ENCODE measurements around the gene LAMB4. TPM values are rescaled to one million over a fixed set of nuclear protein-coding genes. Genes with fewer than 3 reads are reported as not detected.

The LAMB4 gene
- total RNA-seq, 4 donors from 2014 or later = 0.04 to 0.33 TPM; not detected in 2

DNA sequence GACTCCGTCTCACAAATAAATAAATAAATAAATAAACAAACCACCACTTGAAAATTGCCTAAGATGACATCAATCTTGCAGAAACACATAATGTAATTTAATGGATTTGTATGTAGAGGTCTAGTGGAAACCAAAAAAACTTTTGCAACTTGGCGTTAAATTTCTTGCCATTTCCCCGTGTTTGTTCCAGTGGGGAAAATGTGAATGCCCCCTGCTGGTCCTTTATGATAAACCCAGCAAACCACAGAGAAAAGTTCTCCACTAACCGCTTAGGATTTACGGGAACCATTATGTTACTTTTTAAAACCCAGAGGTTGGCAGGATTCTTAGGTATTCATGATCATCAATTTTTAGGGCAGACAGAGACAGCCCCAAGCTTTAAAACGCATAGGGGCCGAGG is 32.5 kb downstream of the LAMB4 start:
- ATAC-seq = no peak
- in situ Hi-C loops (cut with MboI; ENCODE audit: low sequenced_read_pairs in 4 of 4) = no loop called here

GRCh38 chr7:108096996-108097395 is 33.2 kb downstream of the LAMB4 start:
- no peaks in the 10 kb centered on the region for H3K4me1 ChIP-seq
- in situ Hi-C loops (cut with MboI; ENCODE audit: low sequenced_read_pairs in 4 of 4) (no loop called here), intact Hi-C loops (cut with DNase I; ENCODE audit: low total_unique reads) (no loop called here)
- ATAC-seq (no peak), DNase-seq (no peak)
- TF ChIP-seq POLR2A (IDR thresholded peaks at IDR 0.05) = no peak
- TF ChIP-seq CTCF (IDR thresholded peaks at IDR 0.05 in 4 of 5, conservative IDR thresholded peaks at IDR 0.05 in 1 of 5) = no peak
- H3K27me3 ChIP-seq = no peaks in the 10 kb centered on the region
- no peak overlapping the region for H3K4me3 ChIP-seq
- no peaks in the 10 kb centered on the region for H3K9me3 ChIP-seq
- no peaks in the 10 kb centered on the region for H3K36me3 ChIP-seq
- H3K27ac ChIP-seq = no peak overlapping the region

More for the DNA sequence above, 32.5 kb downstream of the LAMB4 start:
- no peaks in the 10 kb centered on the region for H3K4me1 ChIP-seq
- H3K27me3 ChIP-seq = no peaks in the 10 kb centered on the region
- DNase-seq = no peak
- intact Hi-C loops (cut with DNase I; ENCODE audit: low total_unique reads) = no loop called here
- no peaks in the 10 kb centered on the region for H3K9me3 ChIP-seq
- H3K36me3 ChIP-seq = no peaks in the 10 kb centered on the region
- H3K27ac ChIP-seq = no peak overlapping the region
- no peak for TF ChIP-seq POLR2A (IDR thresholded peaks at IDR 0.05)
- peak in 1 of 5 experiments; percentile 27 for TF ChIP-seq CTCF (IDR thresholded peaks at IDR 0.05 in 4 of 5, conservative IDR thresholded peaks at IDR 0.05 in 1 of 5)
- H3K4me3 ChIP-seq = no peak overlapping the region

DNA sequence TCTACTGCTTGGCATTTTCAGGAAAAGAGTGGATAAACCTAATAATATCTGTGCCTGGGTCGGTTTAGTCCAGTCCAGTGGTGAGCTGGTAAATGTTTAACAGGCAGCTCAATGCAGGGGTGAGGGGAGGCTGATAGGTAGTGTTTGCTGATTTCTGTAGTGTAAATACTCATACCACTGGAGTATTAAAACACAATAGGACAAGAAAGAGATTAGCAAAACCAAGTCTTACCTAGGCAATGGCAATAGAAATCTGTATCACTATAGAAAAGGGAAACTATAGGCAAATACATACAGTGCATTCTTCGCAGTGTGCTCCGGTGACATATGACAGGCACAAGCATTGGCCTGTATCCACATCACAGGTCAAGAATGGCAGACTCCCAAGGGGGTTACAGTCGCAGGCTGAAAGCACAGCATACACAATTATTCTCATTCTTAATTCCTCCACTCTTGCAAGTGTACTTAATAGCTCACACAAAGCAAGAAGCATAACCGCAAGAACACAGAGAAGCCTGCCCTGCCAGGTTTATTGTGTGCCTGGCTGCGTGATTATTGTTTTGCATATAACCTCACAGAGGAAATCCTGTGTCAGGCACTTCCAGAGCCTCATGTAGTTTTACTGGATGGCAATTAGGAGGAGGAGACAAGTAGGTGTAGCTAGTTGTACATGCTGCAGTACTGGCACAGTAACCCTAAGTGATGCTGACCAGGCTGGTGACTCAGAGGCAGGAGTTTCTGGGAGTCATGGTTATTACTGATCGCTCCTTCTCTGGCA is 35.0 kb downstream of the LAMB4 start:
- ATAC-seq = peak; percentile 41 to 58
- DNase-seq = no peak
- intact Hi-C loops (cut with DNase I; ENCODE audit: low total_unique reads) = no loop called here
- Histone ChIP-seq H3K27ac (peak overlapping the region in 3 of 4 donors; percentile 25 to 56 (median 41)), H3K27me3 (no peaks in the 10 kb centered on the region), H3K9me3 (no peaks in the 10 kb centered on the region), H3K36me3 (no peaks in the 10 kb centered on the region), H3K4me1 (no peaks in the 10 kb centered on the region), H3K4me3 (no peak overlapping the region)
- TF ChIP-seq CTCF (IDR thresholded peaks at IDR 0.05 in 4 of 5, conservative IDR thresholded peaks at IDR 0.05 in 1 of 5) = no peak
- peak in 1 of 2 donors; percentile 20 for TF ChIP-seq POLR2A (IDR thresholded peaks at IDR 0.05)
- in situ Hi-C loops (cut with MboI; ENCODE audit: low sequenced_read_pairs in 4 of 4) = no loop called here

DNA sequence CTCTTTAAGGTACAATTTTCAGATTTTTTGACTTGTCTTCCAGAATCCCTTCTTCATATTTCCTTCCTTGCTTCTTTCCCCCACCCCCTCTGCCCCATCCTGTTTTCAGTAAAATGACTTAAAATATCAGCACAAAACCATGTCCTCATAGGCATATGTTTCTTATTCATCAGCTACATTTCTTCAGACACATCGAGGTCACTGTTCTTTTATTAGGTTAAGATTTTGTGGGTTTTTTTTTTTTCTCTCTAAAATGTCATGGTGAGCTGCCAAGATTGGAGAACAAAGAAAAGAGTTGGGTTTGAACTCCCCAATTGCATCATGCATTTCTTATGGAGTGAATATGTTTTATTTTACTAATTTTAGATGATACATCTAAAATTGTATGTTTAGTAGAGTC is 35.8 kb downstream of the LAMB4 start:
- H3K27ac ChIP-seq = peak overlapping the region in 2 of 4 donors; percentile 41 to 56
- intact Hi-C loops (cut with DNase I; ENCODE audit: low total_unique reads) = no loop called here
- H3K4me1 ChIP-seq = no peaks in the 10 kb centered on the region
- no peaks in the 10 kb centered on the region for H3K36me3 ChIP-seq
- in situ Hi-C loops (cut with MboI; ENCODE audit: low sequenced_read_pairs in 4 of 4) = no loop called here
- no peak for TF ChIP-seq CTCF (IDR thresholded peaks at IDR 0.05 in 4 of 5, conservative IDR thresholded peaks at IDR 0.05 in 1 of 5)
- TF ChIP-seq POLR2A (IDR thresholded peaks at IDR 0.05) = no peak
- ATAC-seq = no peak
- no peaks in the 10 kb centered on the region for H3K27me3 ChIP-seq
- no peak overlapping the region for H3K4me3 ChIP-seq
- no peaks in the 10 kb centered on the region for H3K9me3 ChIP-seq
- DNase-seq = no peak
